Measurements from ENCODE around the gene C22orf15. TPM values are rescaled to one million over a fixed set of nuclear protein-coding genes. Genes with fewer than 3 reads are reported as not detected.

Gene C22orf15
- total and polyA plus RNA-seq, 9 of the 15 experiments (the other 6 are each of a cell fraction or from before 2014, with no cell fraction given): 0.07 TPM; not detected in 8

DNA sequence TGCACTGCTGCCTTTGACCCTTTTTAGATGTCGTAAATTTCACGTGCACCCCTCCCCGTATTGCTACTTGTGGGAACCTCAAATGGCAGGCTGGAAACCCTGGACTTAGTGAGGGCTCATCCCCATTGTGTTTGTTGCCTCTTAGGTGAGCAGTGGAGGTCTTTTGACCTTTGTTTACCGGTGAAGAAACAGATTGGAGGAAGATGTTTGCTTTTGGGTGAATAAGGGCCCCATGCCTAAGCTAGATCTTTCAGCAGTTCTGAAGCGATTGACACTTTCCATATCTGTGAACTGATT is 24.8 kb downstream of the C22orf15 start (continued):
- TF ChIP-seq, protein P1, sequence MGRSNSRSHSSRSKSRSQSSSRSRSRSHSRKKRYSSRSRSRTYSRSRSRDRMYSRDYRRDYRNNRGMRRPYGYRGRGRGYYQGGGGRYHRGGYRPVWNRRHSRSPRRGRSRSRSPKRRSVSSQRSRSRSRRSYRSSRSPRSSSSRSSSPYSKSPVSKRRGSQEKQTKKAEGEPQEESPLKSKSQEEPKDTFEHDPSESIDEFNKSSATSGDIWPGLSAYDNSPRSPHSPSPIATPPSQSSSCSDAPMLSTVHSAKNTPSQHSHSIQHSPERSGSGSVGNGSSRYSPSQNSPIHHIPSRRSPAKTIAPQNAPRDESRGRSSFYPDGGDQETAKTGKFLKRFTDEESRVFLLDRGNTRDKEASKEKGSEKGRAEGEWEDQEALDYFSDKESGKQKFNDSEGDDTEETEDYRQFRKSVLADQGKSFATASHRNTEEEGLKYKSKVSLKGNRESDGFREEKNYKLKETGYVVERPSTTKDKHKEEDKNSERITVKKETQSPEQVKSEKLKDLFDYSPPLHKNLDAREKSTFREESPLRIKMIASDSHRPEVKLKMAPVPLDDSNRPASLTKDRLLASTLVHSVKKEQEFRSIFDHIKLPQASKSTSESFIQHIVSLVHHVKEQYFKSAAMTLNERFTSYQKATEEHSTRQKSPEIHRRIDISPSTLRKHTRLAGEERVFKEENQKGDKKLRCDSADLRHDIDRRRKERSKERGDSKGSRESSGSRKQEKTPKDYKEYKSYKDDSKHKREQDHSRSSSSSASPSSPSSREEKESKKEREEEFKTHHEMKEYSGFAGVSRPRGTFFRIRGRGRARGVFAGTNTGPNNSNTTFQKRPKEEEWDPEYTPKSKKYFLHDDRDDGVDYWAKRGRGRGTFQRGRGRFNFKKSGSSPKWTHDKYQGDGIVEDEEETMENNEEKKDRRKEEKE (IDR thresholded peaks at IDR 0.05; ENCODE audit: borderline replicate concordance in 1 of 2, control insufficient read depth in 1 of 2, low read depth in 2 of 2, low read length in 1 of 2): 0 out of 4 replicates have a peak, but pooled peaks of 1 of the 2 experiments have one; percentile 76

GRCh38 chr22:23787910-23788309 is 25.1 kb downstream of the C22orf15 start:
- CTCF ChIA-PET (ENCODE audit: low intra/inter-chr PET ratio): no interaction called here
- Histone ChIP-seq H3K36me3 (ENCODE audit: control insufficient read depth, insufficient read depth, low read length) (peaks cover 34% of the 10 kb centered on the region), H3K9me1 (ENCODE audit: control insufficient read depth, insufficient read depth, low read length) (no peaks in the 10 kb centered on the region), H3K27ac (ENCODE audit: extremely low read depth, low read depth, low read length) (0 out of 3 replicates have a peak overlapping the region, but pooled peaks have one; percentile 99), H3K4me1 (replicated peaks in 1 of 2; ENCODE audit: control insufficient read depth in 2 of 2, insufficient read depth in 2 of 2, low read length in 2 of 2) (peaks cover 12 to 15% of the 10 kb centered on the region in 2 experiments; a peak in 3 of 5 replicates), H3K4me3 (peak overlapping the region; percentile 88), H3K9ac (ENCODE audit: insufficient read depth in 1 of 2, low read depth in 2 of 2, low read length in 2 of 2) (peak overlapping the region; percentile 42 to 96; a peak in 3 of 4 replicates), H4K20me1 (replicated peaks; ENCODE audit: control insufficient read depth, insufficient read depth, low read length) (peaks cover 10% of the 10 kb centered on the region), H3K9me3 (replicated peaks; ENCODE audit: control insufficient read depth, insufficient read depth, low read depth, low read length) (no peaks in the 10 kb centered on the region), H3K27me3 (ENCODE audit: control insufficient read depth in 2 of 2, insufficient read depth in 2 of 2, low read length in 2 of 2) (no peaks in the 10 kb centered on the region), H2AFZ (ENCODE audit: low read depth, low read length) (0 out of 2 replicates have a peak overlapping the region, but pooled peaks have one; percentile 66), H3K4me2 (ENCODE audit: insufficient read depth, low read length) (peak overlapping the region; percentile 96), H3K79me2 (ENCODE audit: control insufficient read depth, insufficient read depth, low read length) (peaks cover 44% of the 10 kb centered on the region)
- no peak for DNase-seq (ENCODE audit: extremely low read depth in 1 of 4, low spot score in 3 of 4)
- FAIRE-seq: no peak
- no peak for ATAC-seq
- TSS peak; percentile 57 for BruUV-seq (replicated peaks)
- POLR2A ChIA-PET: interaction anchor here (0.9 to 1.7 kb wide), 2 partner anchors 13 to 47 kb away, joined by 4 to 6 read pairs; no protein-coding TSS in a partner anchor
- in situ Hi-C loops (cut with MboI) (no loop called here), intact Hi-C loops (cut with micrococcal nuclease) (no loop called here)
- WGBS (ENCODE audit: insufficient coverage, low coverage, missing lambda C conversion rate): 44% methylated on average over 2 of the region's 3 CpGs
- TF ChIP-seq HMG20B (CRISPR knock-in tag; IDR thresholded peaks at IDR 0.05) (no peak), MXI1 (IDR thresholded peaks at IDR 0.05; ENCODE audit: low read depth, low read length) (no peak), KLF16 (IDR thresholded peaks at IDR 0.05) (no peak), FIP1L1 (IDR thresholded peaks at IDR 0.05; ENCODE audit: low read depth, low read length, poor library complexity, severe bottlenecking) (no peak), RBM39 (optimal IDR thresholded peaks at IDR 0.05; ENCODE audit: low read depth, low read length) (no peak), DPF2 (IDR thresholded peaks at IDR 0.05) (no peak), TFAM (CRISPR knock-in tag; conservative IDR thresholded peaks at IDR 0.05) (no peak), ZKSCAN1 (IDR thresholded peaks at IDR 0.05; ENCODE audit: low read depth, low read length) (no peak)
- TF ChIP-seq, protein P2, sequence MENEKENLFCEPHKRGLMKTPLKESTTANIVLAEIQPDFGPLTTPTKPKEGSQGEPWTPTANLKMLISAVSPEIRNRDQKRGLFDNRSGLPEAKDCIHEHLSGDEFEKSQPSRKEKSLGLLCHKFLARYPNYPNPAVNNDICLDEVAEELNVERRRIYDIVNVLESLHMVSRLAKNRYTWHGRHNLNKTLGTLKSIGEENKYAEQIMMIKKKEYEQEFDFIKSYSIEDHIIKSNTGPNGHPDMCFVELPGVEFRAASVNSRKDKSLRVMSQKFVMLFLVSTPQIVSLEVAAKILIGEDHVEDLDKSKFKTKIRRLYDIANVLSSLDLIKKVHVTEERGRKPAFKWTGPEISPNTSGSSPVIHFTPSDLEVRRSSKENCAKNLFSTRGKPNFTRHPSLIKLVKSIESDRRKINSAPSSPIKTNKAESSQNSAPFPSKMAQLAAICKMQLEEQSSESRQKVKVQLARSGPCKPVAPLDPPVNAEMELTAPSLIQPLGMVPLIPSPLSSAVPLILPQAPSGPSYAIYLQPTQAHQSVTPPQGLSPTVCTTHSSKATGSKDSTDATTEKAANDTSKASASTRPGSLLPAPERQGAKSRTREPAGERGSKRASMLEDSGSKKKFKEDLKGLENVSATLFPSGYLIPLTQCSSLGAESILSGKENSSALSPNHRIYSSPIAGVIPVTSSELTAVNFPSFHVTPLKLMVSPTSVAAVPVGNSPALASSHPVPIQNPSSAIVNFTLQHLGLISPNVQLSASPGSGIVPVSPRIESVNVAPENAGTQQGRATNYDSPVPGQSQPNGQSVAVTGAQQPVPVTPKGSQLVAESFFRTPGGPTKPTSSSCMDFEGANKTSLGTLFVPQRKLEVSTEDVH (IDR thresholded peaks at IDR 0.05; ENCODE audit: low read depth, partially characterized antibody): no peak
- TF ChIP-seq, protein P3, sequence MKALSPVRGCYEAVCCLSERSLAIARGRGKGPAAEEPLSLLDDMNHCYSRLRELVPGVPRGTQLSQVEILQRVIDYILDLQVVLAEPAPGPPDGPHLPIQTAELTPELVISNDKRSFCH (CRISPR knock-in tag; IDR thresholded peaks at IDR 0.05): no peak
- TF ChIP-seq, protein P3 (tag; IDR thresholded peaks at IDR 0.05): no peak
- TF ChIP-seq, protein P4, sequence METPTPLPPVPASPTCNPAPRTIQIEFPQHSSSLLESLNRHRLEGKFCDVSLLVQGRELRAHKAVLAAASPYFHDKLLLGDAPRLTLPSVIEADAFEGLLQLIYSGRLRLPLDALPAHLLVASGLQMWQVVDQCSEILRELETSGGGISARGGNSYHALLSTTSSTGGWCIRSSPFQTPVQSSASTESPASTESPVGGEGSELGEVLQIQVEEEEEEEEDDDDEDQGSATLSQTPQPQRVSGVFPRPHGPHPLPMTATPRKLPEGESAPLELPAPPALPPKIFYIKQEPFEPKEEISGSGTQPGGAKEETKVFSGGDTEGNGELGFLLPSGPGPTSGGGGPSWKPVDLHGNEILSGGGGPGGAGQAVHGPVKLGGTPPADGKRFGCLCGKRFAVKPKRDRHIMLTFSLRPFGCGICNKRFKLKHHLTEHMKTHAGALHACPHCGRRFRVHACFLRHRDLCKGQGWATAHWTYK (CRISPR knock-in tag; IDR thresholded peaks at IDR 0.05): no peak
